Heart left ventricle (tissue), 13 donors: Measurements from ENCODE around the gene BCL2A1.

Experiments
- POLR2A ChIP-seq, 2 donors: fragments of 450-650 bp; IDR thresholded peaks; one replicate each; pipeline ENCODE4 v1.6.1; 2017; ENCODE audit warnings: antibody characterized with exemption in 2 of 2, mild to moderate bottlenecking in 2 of 2, moderate library complexity in 2 of 2
- TF ChIP-seq, protein P1 (sequence below), 12 donors: fragments of 200-600 bp; sonication (generic) in 4 of 12; IDR thresholded peaks; one replicate each; pipeline versions ENCODE4 v1.5.0 to v1.8.0; 2018 to 2022; ENCODE audit warnings: antibody characterized with exemption in 12 of 12, mild to moderate bottlenecking in 5 of 12
- donor health status: ischemic (EF 13 %, LVEDD 7.1; RV severe dilation, severe dysfunction).
- donor health status: DM: no; HTN: yes; CAD: no.
- donor health status: DM: no; HTN: no; CAD: no.
- donor health status: ischemic (EF 25% LVEDD 6.9; RV normal size, moderate dysfunction).
- donor health status: ischemic (EF 25% LVEDD 5.7; RV mildly dilated, moderate dysfunction).
- donor health status: ischemic (EF 35%, LVEDD 5.7; RV mildly dilated, moderate dysfunction).
- donor health status: nonischemic (EF 11% LVEDD 7.7; RV severe dilation, severe dysfunction).
- donor health status: DM: yes; HTN: yes; CAD: no.
- donor health status: PGD.
- donor health status: ischemic (EF 29% LVEDD 5.4; RV normal size, mild dysfunction).
- donor health status: nonischemic (EF 23%, LVEDD 6.1; RV moderate dilation, normal function).

DNA sequence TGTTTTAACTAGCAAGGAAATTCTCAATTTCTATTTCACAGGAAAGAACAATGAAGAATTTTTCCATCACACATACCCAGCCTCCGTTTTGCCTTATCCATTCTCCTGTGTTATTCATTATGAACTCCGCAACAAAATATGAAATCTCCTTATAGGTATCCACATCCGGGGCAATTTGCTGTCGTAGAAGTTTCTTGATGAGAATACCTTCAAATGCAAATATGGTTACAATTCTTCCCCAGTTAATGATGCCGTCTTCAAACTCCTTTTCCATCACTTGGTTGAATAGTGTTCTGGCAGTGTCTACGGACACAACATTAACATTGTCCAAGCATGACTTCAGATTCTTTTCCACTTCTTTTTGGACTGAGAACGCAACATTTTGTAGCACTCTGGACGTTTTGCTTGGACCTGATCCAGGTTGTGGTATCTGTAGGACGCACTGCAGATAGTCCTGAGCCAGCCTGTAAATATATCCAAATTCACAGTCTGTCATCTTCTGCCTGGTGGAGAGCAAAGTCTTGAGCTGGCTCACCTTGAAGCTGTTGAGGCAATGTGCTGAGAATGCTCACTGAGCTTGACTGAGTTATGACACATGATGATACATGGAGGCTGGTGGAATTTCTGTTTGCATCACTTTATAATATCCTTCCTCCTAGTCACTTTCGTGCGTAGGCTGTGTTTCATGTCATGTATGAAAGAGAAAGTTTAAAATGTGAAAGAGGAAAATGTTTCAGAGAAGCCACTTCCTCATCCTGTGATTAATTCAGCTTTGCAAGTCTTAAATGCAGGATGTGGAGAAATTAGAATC is at the start of gene BCL2A1:
- no peak for TF ChIP-seq POLR2A (IDR thresholded peaks at IDR 0.05)
- TF ChIP-seq, protein P1, sequence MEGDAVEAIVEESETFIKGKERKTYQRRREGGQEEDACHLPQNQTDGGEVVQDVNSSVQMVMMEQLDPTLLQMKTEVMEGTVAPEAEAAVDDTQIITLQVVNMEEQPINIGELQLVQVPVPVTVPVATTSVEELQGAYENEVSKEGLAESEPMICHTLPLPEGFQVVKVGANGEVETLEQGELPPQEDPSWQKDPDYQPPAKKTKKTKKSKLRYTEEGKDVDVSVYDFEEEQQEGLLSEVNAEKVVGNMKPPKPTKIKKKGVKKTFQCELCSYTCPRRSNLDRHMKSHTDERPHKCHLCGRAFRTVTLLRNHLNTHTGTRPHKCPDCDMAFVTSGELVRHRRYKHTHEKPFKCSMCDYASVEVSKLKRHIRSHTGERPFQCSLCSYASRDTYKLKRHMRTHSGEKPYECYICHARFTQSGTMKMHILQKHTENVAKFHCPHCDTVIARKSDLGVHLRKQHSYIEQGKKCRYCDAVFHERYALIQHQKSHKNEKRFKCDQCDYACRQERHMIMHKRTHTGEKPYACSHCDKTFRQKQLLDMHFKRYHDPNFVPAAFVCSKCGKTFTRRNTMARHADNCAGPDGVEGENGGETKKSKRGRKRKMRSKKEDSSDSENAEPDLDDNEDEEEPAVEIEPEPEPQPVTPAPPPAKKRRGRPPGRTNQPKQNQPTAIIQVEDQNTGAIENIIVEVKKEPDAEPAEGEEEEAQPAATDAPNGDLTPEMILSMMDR (IDR thresholded peaks at IDR 0.05) = no peak
